Astrocyte of the spinal cord (primary cell): ENCODE data around the gene G3BP2.
A peak's percentile ranks its signal among the peaks of the same experiment; 100 is the strongest.

Experiments
- DNase-seq: peaks from one replicate; pipeline ENCODE4 v3.0.0; 2011; ENCODE audit warnings: low read depth, low spot score
- H3K4me3 ChIP-seq: 2 replicates; pipeline ENCODE4 v1.5.1; 2011; ENCODE audit warnings: low read depth, mild to moderate bottlenecking, low read length, moderate library complexity
- CTCF ChIP-seq: IDR thresholded peaks from 2 replicates; pipeline ENCODE4 v1.5.1; 2012; ENCODE audit warnings: low read depth, mild to moderate bottlenecking, low read length, inconsistent platforms
- in situ Hi-C: cut with HindIII; loops from 2 replicates; pipeline ENCODE4 v1.10.0; 2017; ENCODE audit warnings: low sequenced_read_pairs

G3BP2 gene

GRCh38 chr4:75612306-75612705, 60.9 kb downstream of the G3BP2 start:
- TF ChIP-seq CTCF, result no peak
- no peak for DNase-seq
- H3K4me3 ChIP-seq, result no peak overlapping the region
- in situ Hi-C loops, result no loop called here

GRCh38 chr4:75605928-75606327, 67.3 kb downstream of the G3BP2 start:
- in situ Hi-C loops, result no loop called here
- no peak for DNase-seq
- no peak overlapping the region for H3K4me3 ChIP-seq
- TF ChIP-seq CTCF, result no peak

- no peak for TF ChIP-seq CTCF
- in situ Hi-C loops, result no loop called here
- H3K4me3 ChIP-seq, result no peak overlapping the region
These were observed 73.6 kb downstream of the G3BP2 start for GRCh38 chr4:75599647-75600046.

GRCh38 chr4:75598390-75598789, 74.8 kb downstream of the G3BP2 start:
- no peak overlapping the region for H3K4me3 ChIP-seq
- DNase-seq, result peak; percentile 55
- in situ Hi-C loops, result no loop called here
- TF ChIP-seq CTCF, result no peak

More at GRCh38 chr4:75599647-75600046, 73.6 kb downstream of the G3BP2 start:
- no peak for DNase-seq

- no peak for DNase-seq
- no peak for TF ChIP-seq CTCF
- H3K4me3 ChIP-seq, result no peak overlapping the region
- in situ Hi-C loops, result no loop called here
These were observed 77.2 kb downstream of the G3BP2 start for GRCh38 chr4:75596061-75596460.

GRCh38 chr4:75593393-75593792, 79.8 kb downstream of the G3BP2 start:
- in situ Hi-C loops, result no loop called here
- TF ChIP-seq CTCF, result no peak
- no peak for DNase-seq
- no peak overlapping the region for H3K4me3 ChIP-seq
